NOMO-1 (cell line): Measurements from ENCODE around the gene SPSB4.
"Not testable (repeated sequence)": the region's sequence is repeated elsewhere in the genome, so short reads cannot be mapped to it uniquely, and the experiment has no call there.

Experiments
- DNase-seq, 2 experiments: peaks; one replicate each; lab custom pipeline; 2025; ENCODE audit not compliant: unreplicated experiment in 2 of 2; lab: John Stamatoyannopoulos, UW

SPSB4 gene

GRCh38 chr3:141050576-141051442 is at the start of gene SPSB4:
TSS of gene SPSB4 (plus strand) at chr3:141051347. CDS start at chr3:141066105, 14,758 bp downstream.
- peak; percentile 56 to 81 for DNase-seq

GRCh38 chr3:141006344-141006743 is 44.8 kb upstream of the SPSB4 start:
- no peak for DNase-seq

GRCh38 chr3:141009496-141009895 is 41.7 kb upstream of the SPSB4 start:
- no peak for DNase-seq

GRCh38 chr3:141011232-141011996 is 39.7 kb upstream of the SPSB4 start:
- peak; percentile 77 to 88 for DNase-seq

GRCh38 chr3:141011997-141012262 is 39.2 kb upstream of the SPSB4 start:
- DNase-seq, result no peak

GRCh38 chr3:141012571-141012970 is 38.6 kb upstream of the SPSB4 start:
- peak; percentile 62 to 73 for DNase-seq

- DNase-seq, result no peak
Measured at GRCh38 chr3:141015481-141015880, 35.7 kb upstream of the SPSB4 start.

- not testable (repeated sequence) for DNase-seq
Measured at GRCh38 chr3:141017366-141018322, 33.5 kb upstream of the SPSB4 start.

- no peak for DNase-seq
Measured at GRCh38 chr3:141019244-141019643, 31.9 kb upstream of the SPSB4 start.

GRCh38 chr3:141020143-141020830 is 30.9 kb upstream of the SPSB4 start:
- no peak for DNase-seq

GRCh38 chr3:141021261-141021660 is 29.9 kb upstream of the SPSB4 start:
- DNase-seq, result no peak

GRCh38 chr3:141030296-141030695 is 20.9 kb upstream of the SPSB4 start:
- DNase-seq, result no peak

GRCh38 chr3:141039589-141039988 is 11.6 kb upstream of the SPSB4 start:
- DNase-seq, result no peak

GRCh38 chr3:141044695-141045641 is 6.2 kb upstream of the SPSB4 start:
- DNase-seq, result no peak

- DNase-seq, result no peak
Measured at GRCh38 chr3:141045849-141046248, 5.3 kb upstream of the SPSB4 start.

- DNase-seq, result no peak
Measured at GRCh38 chr3:141047168-141047567, 4.0 kb upstream of the SPSB4 start.

GRCh38 chr3:141049681-141050080 is 1.5 kb upstream of the SPSB4 start:
- DNase-seq, result peak; percentile 5 to 25

GRCh38 chr3:141051443-141052200 is 475 bp downstream of the SPSB4 start:
- DNase-seq, result peak in 1 of 2 experiments; percentile 6
